Stomach (tissue), 9 donors: ENCODE results near the gene PDGFD. TPM values are rescaled to one million over a fixed set of nuclear protein-coding genes. Genes with fewer than 3 reads are reported as not detected.

Experiments used
- DNase-seq, 2 donors: peaks; one replicate each; pipeline versions ENCODE4 v3.0.0 to v3.0.0-alpha.2; 2013 to 2019
- H3K27ac ChIP-seq, 5 donors: fragments of 200-600 bp in 4 of 5; sonication (generic) in 4 of 5; one replicate each; pipeline ENCODE4 v1.5.1; 2013 to 2019; ENCODE audit warnings: mild to moderate bottlenecking in 1 of 5, moderate library complexity in 1 of 5
- H3K27me3 ChIP-seq, 3 donors: fragments of 200-600 bp; sonication (generic); one replicate each; pipeline ENCODE4 v1.5.1; 2017 to 2019; ENCODE audit warnings: mixed run types in 1 of 3
- H3K36me3 ChIP-seq, 4 donors: fragments of 200-600 bp; sonication (generic); 1 replicate in 3 of 4; 2 replicates in 1 of 4; pipeline ENCODE4 v1.5.1; 2016 to 2019
- H3K4me1 ChIP-seq, 4 donors: fragments of 200-600 bp; sonication (generic); one replicate each; pipeline ENCODE4 v1.5.1; 2016 to 2019
- H3K4me3 ChIP-seq, 4 donors: fragments of 200-600 bp; sonication (generic) in 3 of 4; one replicate each; pipeline ENCODE4 v1.5.1; 2016 to 2019; ENCODE audit warnings: mild to moderate bottlenecking in 1 of 4
- H3K9me3 ChIP-seq, 4 donors: fragments of 200-600 bp; sonication (generic); one replicate each; pipeline ENCODE4 v1.5.1; 2016 to 2019
- CTCF ChIP-seq, 7 experiments: fragments of 450-650 bp in 4 of 7; fragments of 200-600 bp in 3 of 7; sonication (generic) in 3 of 7; IDR thresholded peaks; one replicate each; pipeline ENCODE4 v1.5.1; 2016 to 2019; ENCODE audit warnings: antibody characterized with exemption in 7 of 7, control low read depth in 2 of 7, mild to moderate bottlenecking in 1 of 7
- EP300 ChIP-seq: sonication (generic); formaldehyde crosslinking; IDR thresholded peaks from one replicate; pipeline ENCODE4 v1.6.1; 2017; ENCODE audit warnings: antibody characterized with exemption
- POLR2A ChIP-seq, 4 donors: fragments of 450-650 bp; IDR thresholded peaks; one replicate each; pipeline ENCODE4 v1.6.1; 2016; ENCODE audit warnings: antibody characterized with exemption in 4 of 4, control low read depth in 2 of 4, mild to moderate bottlenecking in 1 of 4, moderate library complexity in 1 of 4
- POLR2AphosphoS5 ChIP-seq, 3 donors: sonication (generic); formaldehyde crosslinking; IDR thresholded peaks; one replicate each; pipeline ENCODE4 v1.6.1; 2016; ENCODE audit warnings: antibody characterized with exemption in 3 of 3
- WGBS, 5 donors: extraction: QIAGEN DNeasy Blood & Tissue Kit in 3 of 5; methylation state at CpG; one replicate each; pipeline versions ENCODE4 v1.1.5 to v1.1.7; 2013 to 2018; 5-methylcytosine and 5-hydroxymethylcytosine counted together
- intact Hi-C: fragments of 100-400 bp; cut with DNase I; formaldehyde crosslinking; loops from one replicate; pipeline ENCODE4 v1.15.1; 2023; ENCODE audit warnings: low total_unique reads
- polyA plus RNA-seq, 3 donors: library from polyadenylated mRNA; stranded (reverse); fragments of 200-250 nt; gene quantifications; one replicate each; pipeline ENCODE4 v1.2.3, GENCODE V29; 2013
- total RNA-seq, 5 donors: library from RNA; depleted of rRNA; stranded (reverse); fragments of >200 nt; gene quantifications; one replicate each; pipeline versions ENCODE4 v1.1.0 to v1.2.3, GENCODE V29; 2014 to 2016
- donor health status: healthy with polysubstance abuse.
- donor health status: Bipolar disorder and iron deficiency.
- donor health status: healthy.

Gene PDGFD
- total and polyA plus RNA-seq, 8 donors: 2.4 to 41.5 (median 9.0) TPM; not detected in 1

GRCh38 chr11:104011044-104011443 lies 152.9 kb downstream of the PDGFD start:
- no peak overlapping the region for H3K4me3 ChIP-seq
- no peaks in the 10 kb centered on the region for H3K9me3 ChIP-seq
- no peak for DNase-seq
- TF ChIP-seq POLR2AphosphoS5 (IDR thresholded peaks at IDR 0.05): no peak
- no peak for TF ChIP-seq POLR2A (IDR thresholded peaks at IDR 0.05)
- no peak for TF ChIP-seq EP300
- no peak for TF ChIP-seq CTCF (IDR thresholded peaks at IDR 0.05)
- WGBS, 5 donors: 88 to 93% (median 91%) methylated on average over 2 of the region's 2 CpGs
- intact Hi-C loops: no loop called here
- H3K4me1 ChIP-seq: peaks cover 0 to 6% (median 0%) of the 10 kb centered on the region in 4 donors
- H3K27ac ChIP-seq: no peak overlapping the region
- no peaks in the 10 kb centered on the region for H3K36me3 ChIP-seq
- no peaks in the 10 kb centered on the region for H3K27me3 ChIP-seq

- Histone ChIP-seq H3K4me3 (no peak overlapping the region), H3K27ac (no peak overlapping the region), H3K9me3 (no peaks in the 10 kb centered on the region), H3K27me3 (no peaks in the 10 kb centered on the region), H3K4me1 (peaks cover 0 to 16% (median 0%) of the 10 kb centered on the region in 4 donors), H3K36me3 (no peaks in the 10 kb centered on the region)
- intact Hi-C loops: no loop called here
- 57 to 71% (median 69%) methylated on average over 3 of the region's 3 CpGs for WGBS, 5 donors
- DNase-seq: no peak
- TF ChIP-seq POLR2AphosphoS5 (IDR thresholded peaks at IDR 0.05): no peak
- no peak for TF ChIP-seq CTCF (IDR thresholded peaks at IDR 0.05)
- no peak for TF ChIP-seq POLR2A (IDR thresholded peaks at IDR 0.05)
- no peak for TF ChIP-seq EP300
These were observed 154.2 kb downstream of the PDGFD start for GRCh38 chr11:104009744-104010143.

GRCh38 chr11:104005234-104005855 lies 158.6 kb downstream of the PDGFD start:
- no peaks in the 10 kb centered on the region for H3K27me3 ChIP-seq
- no peak overlapping the region for H3K4me3 ChIP-seq
- no peaks in the 10 kb centered on the region for H3K36me3 ChIP-seq
- H3K27ac ChIP-seq: peak overlapping the region in 2 of 5 donors; percentile 45 to 67
- H3K4me1 ChIP-seq: peaks cover 0 to 26% (median 0%) of the 10 kb centered on the region in 4 donors
- intact Hi-C loops: no loop called here
- no peaks in the 10 kb centered on the region for H3K9me3 ChIP-seq
- DNase-seq: no peak
- no peak for TF ChIP-seq EP300
- TF ChIP-seq POLR2AphosphoS5 (IDR thresholded peaks at IDR 0.05): no peak
- TF ChIP-seq CTCF (IDR thresholded peaks at IDR 0.05): no peak
- no peak for TF ChIP-seq POLR2A (IDR thresholded peaks at IDR 0.05)
- 18 to 43% (median 28%) methylated on average over 2 of the region's 2 CpGs for WGBS, 5 donors

GRCh38 chr11:104003491-104003890 lies 160.5 kb downstream of the PDGFD start:
- intact Hi-C loops: no loop called here
- H3K4me1 ChIP-seq: peaks cover 0 to 20% (median 0%) of the 10 kb centered on the region in 4 donors
- DNase-seq: no peak
- H3K36me3 ChIP-seq: no peaks in the 10 kb centered on the region
- H3K9me3 ChIP-seq: no peaks in the 10 kb centered on the region
- H3K27ac ChIP-seq: peak overlapping the region in 1 of 5 donors; percentile 12
- H3K4me3 ChIP-seq: no peak overlapping the region
- H3K27me3 ChIP-seq: no peaks in the 10 kb centered on the region
- no peak for TF ChIP-seq POLR2A (IDR thresholded peaks at IDR 0.05)

- Histone ChIP-seq H3K4me3 (no peak overlapping the region), H3K27me3 (no peaks in the 10 kb centered on the region), H3K36me3 (no peaks in the 10 kb centered on the region), H3K4me1 (peaks cover 0 to 20% (median 0%) of the 10 kb centered on the region in 4 donors), H3K9me3 (no peaks in the 10 kb centered on the region), H3K27ac (no peak overlapping the region)
- 64 to 83% (median 79%) methylated on average over 3 of the region's 3 CpGs for WGBS, 5 donors
- TF ChIP-seq CTCF (IDR thresholded peaks at IDR 0.05) (no peak), POLR2AphosphoS5 (IDR thresholded peaks at IDR 0.05) (no peak), EP300 (no peak), POLR2A (IDR thresholded peaks at IDR 0.05) (no peak)
- DNase-seq: no peak
- intact Hi-C loops: no loop called here
These were observed 162.3 kb downstream of the PDGFD start for GRCh38 chr11:104001561-104002056.
